ENCODE measurements around the gene C11orf86. TPM values are rescaled to one million over a fixed set of nuclear protein-coding genes. Genes with fewer than 3 reads are reported as not detected.

Gene C11orf86
- total RNA-seq, 2 experiments from 2014 or later = not detected

DNA sequence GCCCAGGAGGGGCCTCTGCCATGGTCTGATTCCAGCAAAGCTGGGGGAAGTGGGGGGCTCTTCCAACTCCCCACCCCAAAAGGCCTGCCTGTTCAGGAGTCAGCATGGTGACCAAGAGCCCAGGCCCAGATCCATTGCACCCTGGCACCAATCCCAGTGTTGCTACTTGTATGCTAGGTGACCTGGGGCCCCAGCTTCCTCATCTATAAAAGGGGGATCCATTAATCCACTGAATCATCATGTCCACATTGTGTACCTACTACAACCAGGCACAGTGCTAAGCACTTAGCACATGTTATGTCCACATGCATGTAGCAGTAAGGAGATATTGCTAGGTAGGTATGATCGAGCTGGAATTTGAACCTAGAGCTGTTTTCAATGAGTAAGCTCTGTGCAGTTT, 49.9 kb downstream of the C11orf86 start:
- no peak overlapping the region for H3K4me3 ChIP-seq (ENCODE audit: low read depth, low read length, poor library complexity, severe bottlenecking)
- intact Hi-C loops (cut with micrococcal nuclease; ENCODE audit: unreplicated experiment) = no loop called here
- H3K9me2 ChIP-seq (ENCODE audit: insufficient read depth, low read length) = no peaks in the 10 kb centered on the region
- no TSS peak for BruUV-seq (replicated peaks)
- H3K4me1 ChIP-seq (ENCODE audit: insufficient read depth, low read length, poor library complexity, severe bottlenecking) = peaks cover 50% of the 10 kb centered on the region
- H3K36me3 ChIP-seq (ENCODE audit: insufficient read depth, low read length) = no peaks in the 10 kb centered on the region
- H3K79me2 ChIP-seq (ENCODE audit: insufficient read depth, low read depth, low read length) = no peaks in the 10 kb centered on the region
- TF ChIP-seq, protein P1, sequence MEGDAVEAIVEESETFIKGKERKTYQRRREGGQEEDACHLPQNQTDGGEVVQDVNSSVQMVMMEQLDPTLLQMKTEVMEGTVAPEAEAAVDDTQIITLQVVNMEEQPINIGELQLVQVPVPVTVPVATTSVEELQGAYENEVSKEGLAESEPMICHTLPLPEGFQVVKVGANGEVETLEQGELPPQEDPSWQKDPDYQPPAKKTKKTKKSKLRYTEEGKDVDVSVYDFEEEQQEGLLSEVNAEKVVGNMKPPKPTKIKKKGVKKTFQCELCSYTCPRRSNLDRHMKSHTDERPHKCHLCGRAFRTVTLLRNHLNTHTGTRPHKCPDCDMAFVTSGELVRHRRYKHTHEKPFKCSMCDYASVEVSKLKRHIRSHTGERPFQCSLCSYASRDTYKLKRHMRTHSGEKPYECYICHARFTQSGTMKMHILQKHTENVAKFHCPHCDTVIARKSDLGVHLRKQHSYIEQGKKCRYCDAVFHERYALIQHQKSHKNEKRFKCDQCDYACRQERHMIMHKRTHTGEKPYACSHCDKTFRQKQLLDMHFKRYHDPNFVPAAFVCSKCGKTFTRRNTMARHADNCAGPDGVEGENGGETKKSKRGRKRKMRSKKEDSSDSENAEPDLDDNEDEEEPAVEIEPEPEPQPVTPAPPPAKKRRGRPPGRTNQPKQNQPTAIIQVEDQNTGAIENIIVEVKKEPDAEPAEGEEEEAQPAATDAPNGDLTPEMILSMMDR (conservative IDR thresholded peaks at IDR 0.05; ENCODE audit: low read length) = no peak
- no peaks in the 10 kb centered on the region for H4K20me1 ChIP-seq (ENCODE audit: insufficient read depth, low read length)
- POLR2A ChIA-PET = interaction anchor here (0.8 kb wide), 1 partner anchor 12 kb away, joined by 3 read pairs; no protein-coding TSS in a partner anchor
- CTCF ChIA-PET (ENCODE audit: unreplicated experiment) = interaction anchor here (1.3 to 1.5 kb wide), 2 partner anchors 8 to 25 kb away, joined by 3 read pairs; no protein-coding TSS in a partner anchor
- H3K4me2 ChIP-seq (ENCODE audit: low read length) = peak overlapping the region; percentile 55
- H3K27ac ChIP-seq (ENCODE audit: low read depth, low read length, poor library complexity, severe bottlenecking) = no peak overlapping the region
- H2AFZ ChIP-seq (ENCODE audit: low read length) = no peak overlapping the region
- DNase-seq (ENCODE audit: low spot score) = no peak
- no peaks in the 10 kb centered on the region for H3K9me3 ChIP-seq (ENCODE audit: low read length)

DNA sequence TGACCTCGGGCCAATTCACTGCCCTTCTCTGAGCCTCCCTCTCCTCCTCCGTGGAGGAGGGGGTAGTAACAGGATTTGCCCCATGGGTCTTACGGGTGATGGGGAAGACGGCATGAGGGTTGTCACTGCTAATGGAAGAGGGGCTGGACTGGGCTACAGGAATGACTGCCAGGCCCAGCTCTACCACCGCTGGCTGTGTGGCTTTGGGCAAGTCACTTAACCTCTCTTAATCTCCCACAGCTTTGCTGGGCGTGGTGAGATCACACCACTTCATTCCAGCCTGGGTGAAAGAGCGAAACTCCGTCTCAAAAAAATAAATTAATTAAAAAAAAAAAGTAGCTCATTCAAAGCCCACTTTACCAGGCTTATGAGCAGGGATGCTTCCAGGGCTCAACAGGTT, 50.6 kb downstream of the C11orf86 start:
- Histone ChIP-seq H3K9me2 (ENCODE audit: insufficient read depth, low read length) (no peaks in the 10 kb centered on the region), H3K4me1 (ENCODE audit: insufficient read depth, low read length, poor library complexity, severe bottlenecking) (peaks cover 58% of the 10 kb centered on the region), H3K4me3 (ENCODE audit: low read depth, low read length, poor library complexity, severe bottlenecking) (no peak overlapping the region), H3K9me3 (ENCODE audit: low read length) (no peaks in the 10 kb centered on the region), H3K27ac (ENCODE audit: low read depth, low read length, poor library complexity, severe bottlenecking) (no peak overlapping the region), H2AFZ (ENCODE audit: low read length) (no peak overlapping the region), H3K4me2 (ENCODE audit: low read length) (no peak overlapping the region), H4K20me1 (ENCODE audit: insufficient read depth, low read length) (no peaks in the 10 kb centered on the region), H3K36me3 (ENCODE audit: insufficient read depth, low read length) (no peaks in the 10 kb centered on the region), H3K79me2 (ENCODE audit: insufficient read depth, low read depth, low read length) (no peaks in the 10 kb centered on the region)
- intact Hi-C loops (cut with micrococcal nuclease; ENCODE audit: unreplicated experiment) = no loop called here
- TF ChIP-seq, protein P1 (conservative IDR thresholded peaks at IDR 0.05; ENCODE audit: low read length) = no peak
- no peak for TF ChIP-seq EZH2phosphoT487 (IDR thresholded peaks at IDR 0.05; ENCODE audit: borderline replicate concordance, low read depth, low read length)
- BruUV-seq (replicated peaks) = no TSS peak
- no peak for DNase-seq (ENCODE audit: low spot score)
- POLR2A ChIA-PET = interaction anchor here (0.8 kb wide), 1 partner anchor 13 kb away, joined by 3 read pairs; no protein-coding TSS in a partner anchor
- CTCF ChIA-PET (ENCODE audit: unreplicated experiment) = interaction anchor here (1.3 to 1.5 kb wide), 2 partner anchors 9 to 24 kb away, joined by 3 read pairs; no protein-coding TSS in a partner anchor

Small RNAs within 50 kb of the gene (microRNA-seq; reads per million reads assigned to microRNA genes)
- gene MIR3163 (ENCODE audit: borderline replicate concordance) = not detected

Small RNAs within 50 kb of the gene (small RNA-seq; reads per million reads assigned to genes)
- not detected for gene MIR3163

Other genes with a start within 250 kb of the C11orf86 start
- gene SPTBN2, start 246.1 kb upstream of the C11orf86 start, total RNA-seq (2014; rRNA removed; shearing (Covaris generic)) = 22.7 and 25.2 TPM in 2 replicates
- gene SPTBN2, start 246.1 kb upstream of the C11orf86 start, total RNA-seq (2022) = 13.0 and 16.2 TPM in 2 replicates
- gene RCE1, start 131.9 kb upstream of the C11orf86 start, total RNA-seq (2014; rRNA removed; shearing (Covaris generic)) = 45.3 and 62.9 TPM in 2 replicates
- gene RCE1, start 131.9 kb upstream of the C11orf86 start, total RNA-seq (2022) = 31.6 and 34.9 TPM in 2 replicates
- gene LRFN4, start 118.2 kb upstream of the C11orf86 start, total RNA-seq (2014; rRNA removed; shearing (Covaris generic)) = 27.2 and 33.9 TPM in 2 replicates
- gene LRFN4, start 118.2 kb upstream of the C11orf86 start, total RNA-seq (2022) = 34.9 and 38.6 TPM in 2 replicates
- gene PC, start 16.9 kb upstream of the C11orf86 start, total RNA-seq (2014; rRNA removed; shearing (Covaris generic)) = 10.4 and 10.5 TPM in 2 replicates
- 12.7 and 17.0 TPM in 2 replicates for gene PC, start 16.9 kb upstream of the C11orf86 start, total RNA-seq (2022)
- 0.21 and 0.25 TPM in 2 replicates for gene SYT12, start 47.8 kb downstream of the C11orf86 start, total RNA-seq (2014; rRNA removed; shearing (Covaris generic))
- 0.72 and 0.87 TPM in 2 replicates for gene SYT12, start 47.8 kb downstream of the C11orf86 start, total RNA-seq (2022)
- gene RHOD, start 81.5 kb downstream of the C11orf86 start, total RNA-seq (2014; rRNA removed; shearing (Covaris generic)) = not detected in 2 replicates
- not detected in 2 replicates for gene RHOD, start 81.5 kb downstream of the C11orf86 start, total RNA-seq (2022)
- gene KDM2A, start 144.0 kb downstream of the C11orf86 start, total RNA-seq (2014; rRNA removed; shearing (Covaris generic)) = 25.4 and 31.7 TPM in 2 replicates
- gene KDM2A, start 144.0 kb downstream of the C11orf86 start, total RNA-seq (2022) = 62.5 and 66.2 TPM in 2 replicates

Data from OCI-LY7 (cell line).